Measurements from ENCODE around the gene EMC1. TPM values are rescaled to one million over a fixed set of nuclear protein-coding genes. Genes with fewer than 3 reads are reported as not detected.

Gene EMC1
- total RNA-seq, 1 donor from 2014 or later = 66.7 TPM

DNA sequence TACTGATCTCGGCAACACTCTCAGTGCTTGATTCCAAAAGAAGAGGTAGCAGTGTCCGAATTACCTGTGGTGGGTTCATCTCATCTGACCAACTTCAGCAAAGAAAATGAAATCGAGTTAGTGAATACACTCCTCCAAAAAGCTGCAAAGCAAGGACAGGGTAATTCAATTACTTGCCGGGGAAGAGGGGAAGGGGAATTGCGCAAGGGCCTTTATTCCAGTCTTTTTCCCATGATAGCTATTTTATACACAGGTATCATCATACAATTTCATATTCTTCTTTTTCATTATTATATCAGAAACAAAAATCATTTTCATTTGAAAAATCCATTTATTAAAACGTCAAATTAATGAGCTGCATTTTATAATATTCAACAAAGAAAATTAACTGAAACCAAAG, 84.2 kb downstream of the EMC1 start:
- TF ChIP-seq, protein P1, sequence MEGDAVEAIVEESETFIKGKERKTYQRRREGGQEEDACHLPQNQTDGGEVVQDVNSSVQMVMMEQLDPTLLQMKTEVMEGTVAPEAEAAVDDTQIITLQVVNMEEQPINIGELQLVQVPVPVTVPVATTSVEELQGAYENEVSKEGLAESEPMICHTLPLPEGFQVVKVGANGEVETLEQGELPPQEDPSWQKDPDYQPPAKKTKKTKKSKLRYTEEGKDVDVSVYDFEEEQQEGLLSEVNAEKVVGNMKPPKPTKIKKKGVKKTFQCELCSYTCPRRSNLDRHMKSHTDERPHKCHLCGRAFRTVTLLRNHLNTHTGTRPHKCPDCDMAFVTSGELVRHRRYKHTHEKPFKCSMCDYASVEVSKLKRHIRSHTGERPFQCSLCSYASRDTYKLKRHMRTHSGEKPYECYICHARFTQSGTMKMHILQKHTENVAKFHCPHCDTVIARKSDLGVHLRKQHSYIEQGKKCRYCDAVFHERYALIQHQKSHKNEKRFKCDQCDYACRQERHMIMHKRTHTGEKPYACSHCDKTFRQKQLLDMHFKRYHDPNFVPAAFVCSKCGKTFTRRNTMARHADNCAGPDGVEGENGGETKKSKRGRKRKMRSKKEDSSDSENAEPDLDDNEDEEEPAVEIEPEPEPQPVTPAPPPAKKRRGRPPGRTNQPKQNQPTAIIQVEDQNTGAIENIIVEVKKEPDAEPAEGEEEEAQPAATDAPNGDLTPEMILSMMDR (IDR thresholded peaks at IDR 0.05; ENCODE audit: unreplicated experiment) = no peak
- Mint-ChIP-seq H3K4me1 (ENCODE audit: low read depth) (no peaks in the 10 kb centered on the region), H3K4me3 (ENCODE audit: low read depth) (no peak overlapping the region), H3K27ac (no peak overlapping the region), H3K9me3 (ENCODE audit: low read depth) (no peaks in the 10 kb centered on the region), H3K36me3 (ENCODE audit: insufficient read depth) (peaks cover 36% of the 10 kb centered on the region), H3K27me3 (no peaks in the 10 kb centered on the region)
- DNase-seq (ENCODE audit: low spot score, unreplicated experiment) = no peak

DNA sequence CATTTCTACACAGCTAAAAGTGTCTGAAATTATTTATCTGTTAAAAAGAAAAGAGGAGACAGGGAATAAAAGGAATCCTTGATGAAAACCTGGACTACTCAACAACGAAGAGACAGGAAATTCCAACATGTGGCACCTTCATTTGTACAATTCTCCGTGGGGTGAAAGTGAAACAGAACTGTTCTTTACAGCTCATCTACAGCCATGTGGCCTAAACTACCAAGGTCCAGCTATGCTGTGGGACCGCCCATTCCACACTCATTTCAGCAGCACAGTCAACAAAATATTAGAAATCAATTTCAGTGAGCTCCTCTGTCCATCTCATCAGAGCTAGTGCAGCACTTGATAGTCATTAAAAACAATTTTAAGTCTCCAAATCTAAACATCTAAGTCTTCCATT, 85.3 kb downstream of the EMC1 start:
- Mint-ChIP-seq H3K27me3 (no peaks in the 10 kb centered on the region), H3K4me3 (ENCODE audit: low read depth) (no peak overlapping the region), H3K4me1 (ENCODE audit: low read depth) (no peaks in the 10 kb centered on the region), H3K9me3 (ENCODE audit: low read depth) (no peaks in the 10 kb centered on the region), H3K36me3 (ENCODE audit: insufficient read depth) (peaks cover 37% of the 10 kb centered on the region), H3K27ac (no peak overlapping the region)
- no peak for DNase-seq (ENCODE audit: low spot score, unreplicated experiment)
- TF ChIP-seq, protein P1 (IDR thresholded peaks at IDR 0.05; ENCODE audit: unreplicated experiment) = no peak

Other genes with a start within 250 kb of the EMC1 start
- gene UBR4, start 41.3 kb downstream of the EMC1 start, total RNA-seq = 153 and 155 TPM in 2 replicates
- gene MRTO4, start 281 bp upstream of the EMC1 start, total RNA-seq = 27.8 and 33.9 TPM in 2 replicates
- 2.1 and 2.7 TPM in 2 replicates for gene AKR7A3, start 37.2 kb upstream of the EMC1 start, total RNA-seq
- 53.7 and 55.8 TPM in 2 replicates for gene AKR7A2, start 60.6 kb upstream of the EMC1 start, total RNA-seq
- 25.7 and 26.7 TPM in 2 replicates for gene SLC66A1, start 60.8 kb upstream of the EMC1 start, total RNA-seq
- 189 and 211 TPM in 2 replicates for gene CAPZB, start 234.0 kb upstream of the EMC1 start, total RNA-seq